GM12801 (cell line): ENCODE measurements around the gene TRIM40.

Experiments used
- TF ChIP-seq, protein P1 (sequence below): IDR thresholded peaks from one replicate; pipeline ENCODE4 v1.5.1; 2011; ENCODE audit warnings: control low read depth; ENCODE audit not compliant: insufficient read length; ENCODE audit errors: extremely low read depth

Gene TRIM40

DNA sequence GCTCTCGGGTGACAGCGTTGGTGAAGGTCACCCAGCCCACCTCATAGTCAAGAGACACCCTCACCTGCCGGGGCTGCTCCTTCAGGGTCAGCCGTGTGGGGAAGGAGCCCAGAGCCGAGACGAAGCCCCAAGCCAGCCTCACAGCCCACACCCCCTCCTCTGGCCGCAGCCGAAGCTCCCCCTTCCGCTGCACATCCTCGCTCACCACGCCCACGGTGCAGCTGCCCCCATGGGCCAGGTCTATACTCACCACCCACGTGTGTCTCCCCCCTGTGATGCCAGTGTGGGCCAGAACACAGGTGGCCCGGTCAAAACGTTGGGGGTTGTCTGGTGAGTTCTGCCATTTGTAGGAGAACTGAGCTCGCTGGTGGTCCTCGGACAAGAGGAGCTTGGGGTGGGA lies 18.1 kb downstream of the TRIM40 start:
- TF ChIP-seq, protein P1, sequence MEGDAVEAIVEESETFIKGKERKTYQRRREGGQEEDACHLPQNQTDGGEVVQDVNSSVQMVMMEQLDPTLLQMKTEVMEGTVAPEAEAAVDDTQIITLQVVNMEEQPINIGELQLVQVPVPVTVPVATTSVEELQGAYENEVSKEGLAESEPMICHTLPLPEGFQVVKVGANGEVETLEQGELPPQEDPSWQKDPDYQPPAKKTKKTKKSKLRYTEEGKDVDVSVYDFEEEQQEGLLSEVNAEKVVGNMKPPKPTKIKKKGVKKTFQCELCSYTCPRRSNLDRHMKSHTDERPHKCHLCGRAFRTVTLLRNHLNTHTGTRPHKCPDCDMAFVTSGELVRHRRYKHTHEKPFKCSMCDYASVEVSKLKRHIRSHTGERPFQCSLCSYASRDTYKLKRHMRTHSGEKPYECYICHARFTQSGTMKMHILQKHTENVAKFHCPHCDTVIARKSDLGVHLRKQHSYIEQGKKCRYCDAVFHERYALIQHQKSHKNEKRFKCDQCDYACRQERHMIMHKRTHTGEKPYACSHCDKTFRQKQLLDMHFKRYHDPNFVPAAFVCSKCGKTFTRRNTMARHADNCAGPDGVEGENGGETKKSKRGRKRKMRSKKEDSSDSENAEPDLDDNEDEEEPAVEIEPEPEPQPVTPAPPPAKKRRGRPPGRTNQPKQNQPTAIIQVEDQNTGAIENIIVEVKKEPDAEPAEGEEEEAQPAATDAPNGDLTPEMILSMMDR = no peak

DNA sequence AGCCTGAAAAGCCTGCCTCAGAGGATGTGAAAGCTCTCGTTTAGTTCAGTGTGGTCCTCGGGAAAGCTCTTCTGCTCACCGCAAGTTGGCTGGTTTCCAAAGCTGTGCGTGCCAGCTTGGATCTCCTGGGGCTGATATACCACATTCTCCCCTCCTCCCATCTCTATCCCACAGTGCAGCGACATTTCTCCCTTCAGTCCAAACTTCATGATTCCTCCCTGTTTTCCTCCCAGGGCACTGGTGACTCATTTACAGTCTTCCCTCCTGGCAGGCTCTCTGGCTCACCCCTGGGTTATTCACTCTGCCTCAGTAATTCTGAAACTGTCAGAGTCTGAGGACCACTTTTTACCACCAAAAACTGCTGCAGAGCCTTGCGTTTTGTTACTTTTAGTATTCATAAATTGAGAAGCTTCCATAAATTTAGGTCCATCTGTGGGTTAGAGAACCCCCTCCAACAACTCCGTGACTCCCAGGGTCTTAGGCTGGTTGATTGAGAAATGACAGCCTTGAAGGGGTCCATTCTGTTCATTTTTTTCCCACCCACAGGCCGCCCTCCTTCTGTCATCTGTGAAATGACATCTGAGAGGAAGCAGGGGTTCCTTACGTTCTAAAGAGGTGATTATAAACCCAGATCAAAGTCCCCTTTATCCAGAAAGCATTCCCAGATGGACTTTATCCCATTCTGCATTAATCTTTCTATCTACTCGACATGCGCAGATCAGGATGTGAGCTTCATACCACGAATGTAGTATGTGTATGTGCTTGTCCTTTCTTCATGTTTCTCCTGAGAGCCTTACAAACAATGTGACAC lies 19.0 kb downstream of the TRIM40 start:
- TF ChIP-seq, protein P1 = no peak

DNA sequence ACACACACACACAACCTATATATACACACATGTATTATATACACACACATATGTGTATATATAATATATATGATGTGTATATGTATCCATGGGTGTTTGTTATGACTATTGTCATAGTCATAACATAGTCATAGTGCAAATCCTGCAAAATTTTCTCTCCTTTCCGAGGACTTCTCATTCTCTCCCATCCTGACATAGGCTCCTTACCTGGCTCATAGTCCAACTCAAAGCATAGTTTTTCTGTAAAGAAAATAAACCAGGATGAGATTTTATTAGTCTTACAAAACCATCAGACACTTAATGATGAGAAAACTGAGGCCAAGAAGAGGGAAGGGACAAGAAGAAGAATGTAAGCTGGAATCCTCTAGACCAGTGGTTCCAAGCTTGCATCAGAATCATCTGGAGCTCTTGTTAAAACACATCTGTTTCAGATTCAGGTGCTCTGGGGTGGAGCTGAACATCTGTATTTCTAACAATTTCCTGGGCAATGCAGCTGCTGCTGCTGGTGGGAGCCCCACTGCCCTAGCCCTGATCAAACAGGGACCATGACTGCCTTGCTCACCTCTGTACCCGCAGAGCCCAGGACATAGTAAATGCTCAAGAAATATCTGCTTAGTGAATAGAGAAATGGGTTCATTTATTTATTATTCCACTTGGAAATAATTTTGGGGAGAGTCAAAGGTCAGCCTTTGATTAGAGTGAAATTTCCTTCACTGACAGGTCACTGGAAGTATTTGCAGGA lies 19.8 kb downstream of the TRIM40 start:
- TF ChIP-seq, protein P1 = no peak

DNA sequence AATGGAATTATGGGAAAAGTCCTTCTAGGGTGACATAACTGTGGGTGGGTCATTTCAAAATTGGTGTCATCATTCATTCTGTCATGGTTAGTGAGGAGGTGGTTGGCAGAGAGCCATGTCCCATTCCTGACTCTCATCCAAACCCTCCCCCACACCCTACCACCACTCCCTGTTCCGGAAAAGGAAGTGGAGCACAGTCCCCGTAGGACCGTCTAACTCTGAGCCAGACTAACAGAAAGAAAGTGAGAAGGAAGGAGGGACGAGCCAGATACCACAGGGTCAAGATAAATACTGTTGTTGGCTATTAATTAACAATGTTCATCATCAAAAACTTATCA lies 20.3 kb downstream of the TRIM40 start:
- TF ChIP-seq, protein P1 = no peak

DNA sequence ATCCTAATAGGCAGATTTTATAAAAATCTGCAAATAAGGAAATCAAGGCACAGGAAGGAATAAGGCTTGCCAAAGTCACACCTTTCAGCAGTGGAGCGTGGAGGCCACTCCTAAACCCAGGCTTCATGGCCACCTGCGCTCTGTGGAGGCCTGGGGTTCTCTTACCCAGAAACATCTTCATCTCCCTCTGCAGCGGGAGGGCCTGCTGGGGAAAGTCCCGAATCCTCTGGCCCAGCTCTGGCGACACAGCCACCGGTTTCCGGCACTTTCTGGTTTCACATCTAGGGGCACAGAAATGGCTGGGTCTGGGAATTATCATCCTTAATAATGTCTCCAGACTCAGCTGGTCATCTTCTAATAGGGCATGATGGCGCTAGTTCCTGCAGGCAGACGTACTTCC lies 20.8 kb downstream of the TRIM40 start:
- TF ChIP-seq, protein P1 = no peak

DNA sequence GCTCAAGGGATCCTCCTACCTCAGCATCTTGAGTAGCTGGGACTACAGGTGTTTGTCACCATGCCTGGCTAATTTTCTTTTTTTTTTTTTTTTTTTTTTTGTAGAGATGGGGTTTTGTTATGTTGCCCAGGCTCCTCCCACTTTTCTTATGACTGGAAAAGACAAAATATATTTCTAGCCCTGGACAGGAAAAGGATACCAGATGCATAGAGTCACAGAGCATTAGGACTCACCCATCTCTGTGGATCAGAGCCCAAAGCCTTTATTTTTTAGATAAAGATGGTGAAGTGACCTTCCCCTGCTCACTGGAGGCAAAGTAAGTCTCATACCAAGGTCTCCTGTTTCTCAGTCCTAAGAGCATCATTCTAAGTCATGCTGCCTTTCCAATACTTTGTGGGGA lies 21.6 kb downstream of the TRIM40 start:
- TF ChIP-seq, protein P1 = no peak

DNA sequence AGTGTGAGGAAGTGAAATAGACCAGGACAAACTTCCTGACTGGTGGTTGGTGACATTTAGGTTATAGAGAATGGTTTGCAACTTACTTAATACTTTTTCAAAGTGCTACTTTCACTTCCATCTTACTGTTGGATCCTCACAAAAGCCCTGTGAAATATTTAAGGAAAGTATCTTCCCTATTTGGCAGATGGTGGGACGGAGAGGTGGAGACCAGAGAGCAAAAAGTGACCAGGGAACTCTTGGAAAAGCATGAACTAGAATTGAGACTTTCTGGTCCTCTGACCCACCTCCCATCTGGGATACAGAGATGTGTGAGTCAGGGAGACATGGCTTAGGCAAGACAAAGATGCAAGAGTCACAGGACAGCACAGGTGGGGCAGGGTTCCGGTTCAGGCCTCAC lies 22.1 kb downstream of the TRIM40 start:
- TF ChIP-seq, protein P1 = no peak
